CD4-positive, alpha-beta T cell (primary cell): ENCODE data around the gene HELZ2. TPM values are rescaled to one million over a fixed set of nuclear protein-coding genes. Genes with fewer than 3 reads are reported as not detected.
"Not testable (repeated sequence)": the region's sequence is repeated elsewhere in the genome, so short reads cannot be mapped to it uniquely, and the experiment has no call there.

Experiments used
- ATAC-seq: fragments of 200-7000 bp; cut with Tn5 transposase; one replicate; pipeline ENCODE4 v1.10.0; 2022; ENCODE audit warnings: mild to moderate bottlenecking; ENCODE audit not compliant: poor library complexity
- CTCF ChIA-PET: fragments of 350-600 bp; sonication (Branson Sonifier 250); formaldehyde crosslinking; loops from one replicate; lab custom pipeline; 2021; ENCODE audit warnings: antibody characterized with exemption, inconsistent platforms; lab: Charles Lee
- POLR2A ChIA-PET: fragments of 350-600 bp; sonication (Branson Sonifier 250); formaldehyde crosslinking; loops from one replicate; lab custom pipeline; 2021; ENCODE audit warnings: antibody characterized with exemption, inconsistent platforms; lab: Charles Lee
- DNase-seq, 14 experiments: peaks; one replicate each; pipeline ENCODE4 v3.0.0-alpha.2; 2013 to 2020; ENCODE audit warnings: mixed read lengths in 2 of 14
- H3K27ac ChIP-seq, 2 donors: one replicate each; pipeline versions ENCODE4 v1.5.1 to v1.7.0; 2013; ENCODE audit warnings: low read length in 2 of 2, low read depth in 1 of 2, mild to moderate bottlenecking in 1 of 2
- H3K27me3 ChIP-seq, 2 experiments: 1 replicate in 1 of 2; 2 replicates in 1 of 2; pipeline versions ENCODE4 v1.6.1 to v1.7.0; 2013; ENCODE audit warnings: low read length in 2 of 2, control low read depth in 1 of 2, mild to moderate bottlenecking in 1 of 2, moderate library complexity in 1 of 2; ENCODE audit not compliant: insufficient read depth in 2 of 2, control insufficient read depth in 1 of 2
- H3K36me3 ChIP-seq: one replicate; pipeline ENCODE4 v1.6.1; 2013; ENCODE audit warnings: low read length, control low read depth; ENCODE audit not compliant: insufficient read depth
- H3K4me1 ChIP-seq: one replicate; pipeline ENCODE4 v1.6.1; 2013; ENCODE audit warnings: low read length, control low read depth; ENCODE audit not compliant: insufficient read depth
- H3K4me3 ChIP-seq: one replicate; pipeline ENCODE4 v1.5.1; 2013; ENCODE audit warnings: mild to moderate bottlenecking, low read length, moderate library complexity
- H3K9me3 ChIP-seq, 2 experiments: 1 replicate in 1 of 2; 2 replicates in 1 of 2; pipeline versions ENCODE4 v1.6.1 to v1.7.0; 2013; ENCODE audit warnings: low read length in 2 of 2, mild to moderate bottlenecking in 2 of 2, control low read depth in 1 of 2, moderate library complexity in 1 of 2; ENCODE audit not compliant: control insufficient read depth in 1 of 2, insufficient read depth in 1 of 2
- H3K27ac Mint-ChIP-seq: one replicate; pipeline ENCODE4 v1.8.0; 2020; ENCODE audit warnings: mixed read lengths
- H3K27me3 Mint-ChIP-seq: one replicate; pipeline ENCODE4 v1.8.0; 2021; ENCODE audit warnings: mixed read lengths
- H3K36me3 Mint-ChIP-seq: one replicate; pipeline ENCODE4 v1.8.0; 2021; ENCODE audit warnings: low read depth, mixed read lengths
- H3K4me1 Mint-ChIP-seq: one replicate; pipeline ENCODE4 v1.8.0; 2021; ENCODE audit warnings: low read depth, mixed read lengths
- H3K4me3 Mint-ChIP-seq: one replicate; pipeline ENCODE4 v1.8.0; 2020; ENCODE audit warnings: mild to moderate bottlenecking, mixed read lengths
- H3K9me3 Mint-ChIP-seq: one replicate; pipeline ENCODE4 v1.8.0; 2020; ENCODE audit warnings: mixed read lengths
- CTCF ChIP-seq: fragments of 200-600 bp; IDR thresholded peaks from one replicate; pipeline ENCODE4 v1.8.0; 2022; ENCODE audit warnings: antibody characterized with exemption, mild to moderate bottlenecking
- intact Hi-C, 2 experiments: fragments of 100-400 bp; cut with DNase I in 1 of 2; cut with micrococcal nuclease in 1 of 2; formaldehyde crosslinking; loops; one replicate each; pipeline versions ENCODE4 v1.15.1 to v1.9.0; 2023 to 2025; cut with DNase I, micrococcal nuclease
- total RNA-seq, 174 experiments: library from RNA in 2 of 174; stranded (reverse) in 2 of 174; gene quantifications; one replicate each; pipeline ENCODE4 v1.2.3 and lab custom pipeline; 2021 to 2026

The HELZ2 gene
- total RNA-seq, 2 experiments from 2014 or later = 57.7 to 59.6 TPM

GRCh38 chr20:63617092-63617875 lies 43.2 kb upstream of the HELZ2 start:
- no peaks in the 10 kb centered on the region for H3K27me3 Mint-ChIP-seq
- Histone ChIP-seq H3K27me3 (no peaks in the 10 kb centered on the region), H3K9me3 (no peaks in the 10 kb centered on the region), H3K4me1 (peaks cover 7% of the 10 kb centered on the region), H3K4me3 (no peak overlapping the region), H3K36me3 (peaks cover 48% of the 10 kb centered on the region), H3K27ac (no peak overlapping the region)
- CTCF ChIA-PET = interaction anchor here (1.1 to 1.3 kb wide), 2 partner anchors 25 kb away, joined by 3 to 4 read pairs; no protein-coding TSS in a partner anchor
- POLR2A ChIA-PET = interaction anchor here (1.6 kb wide), 1 partner anchor 25 kb away, joined by 7 read pairs; no protein-coding TSS in a partner anchor
- DNase-seq (no peak), ATAC-seq (no peak)
- no peak overlapping the region for H3K27ac Mint-ChIP-seq
- intact Hi-C loops = no loop called here
- H3K4me3 Mint-ChIP-seq = no peak overlapping the region
- peaks cover 76% of the 10 kb centered on the region for H3K36me3 Mint-ChIP-seq
- H3K9me3 Mint-ChIP-seq = no peaks in the 10 kb centered on the region
- no peak for TF ChIP-seq CTCF
- peaks cover 11% of the 10 kb centered on the region for H3K4me1 Mint-ChIP-seq

GRCh38 chr20:63613863-63614594 lies 40.0 kb upstream of the HELZ2 start:
- CTCF ChIA-PET = interaction anchor here (1.5 kb wide), 1 partner anchor 28 kb away, joined by 4 read pairs; no protein-coding TSS in a partner anchor
- DNase-seq, H3K27ac Mint-ChIP-seq, H3K4me3 ChIP-seq, H3K27ac ChIP-seq, H3K4me3 Mint-ChIP-seq, ATAC-seq, H3K27me3 ChIP-seq, H3K9me3 ChIP-seq, H3K4me1 Mint-ChIP-seq, H3K4me1 ChIP-seq, H3K27me3 Mint-ChIP-seq, H3K9me3 Mint-ChIP-seq: not testable (repeated sequence)
- peaks cover 42% of the 10 kb centered on the region for H3K36me3 ChIP-seq
- TF ChIP-seq CTCF = peak; percentile 55
- POLR2A ChIA-PET = interaction anchor here (1.1 to 2.2 kb wide), 2 partner anchors 21 to 28 kb away, joined by 3 to 6 read pairs; no protein-coding TSS in a partner anchor
- intact Hi-C loops = loop anchor here in 1 of 2 experiments (2.0 kb wide), 1 partner anchor 29 kb away; no protein-coding TSS in a partner anchor
- H3K36me3 Mint-ChIP-seq = peaks cover 67% of the 10 kb centered on the region

GRCh38 chr20:63612276-63612931 lies 38.4 kb upstream of the HELZ2 start:
- peaks cover 27% of the 10 kb centered on the region for H3K36me3 ChIP-seq
- ATAC-seq (no peak), DNase-seq (peak in 2 of 14 experiments; percentile 35 to 48)
- H3K27ac Mint-ChIP-seq = no peak overlapping the region
- H3K4me1 Mint-ChIP-seq = no peaks in the 10 kb centered on the region
- no peaks in the 10 kb centered on the region for H3K9me3 ChIP-seq
- no peak overlapping the region for H3K27ac ChIP-seq
- no peaks in the 10 kb centered on the region for H3K27me3 Mint-ChIP-seq
- H3K27me3 ChIP-seq = no peaks in the 10 kb centered on the region
- H3K4me3 ChIP-seq = no peak overlapping the region
- no peak overlapping the region for H3K4me3 Mint-ChIP-seq
- intact Hi-C loops = no loop called here
- TF ChIP-seq CTCF = no peak
- no peaks in the 10 kb centered on the region for H3K9me3 Mint-ChIP-seq
- ChIA-PET POLR2A (no interaction called here), CTCF (interaction anchor here (1.4 kb wide), 1 partner anchor 30 kb away, joined by 3 read pairs; no protein-coding TSS in a partner anchor)
- H3K4me1 ChIP-seq = peaks cover 2% of the 10 kb centered on the region
- peaks cover 53% of the 10 kb centered on the region for H3K36me3 Mint-ChIP-seq
